Stimulated activated CD8-positive, alpha-beta memory T cell treated with anti-CD3 and anti-CD28 coated beads, Interleukin-2, amount 100 ng/mL, for 48 hours (primary cell): ENCODE data around the gene FALEC.

ENCODE experiments used
- DNase-seq, 2 donors: peaks; one replicate each; pipeline ENCODE4 v3.0.0-alpha.2; 2020; ENCODE audit warnings: low read depth in 2 of 2

FALEC gene

GRCh38 chr1:150515328-150516049, at the start of gene FALEC:
Gene FALEC (plus strand): TSS chr1:150515752.
- DNase-seq: peak; percentile 90 to 93

- DNase-seq: no peak
These were observed 48.6 kb upstream of the FALEC start for GRCh38 chr1:150466964-150467363.

GRCh38 chr1:150469291-150469690, 46.3 kb upstream of the FALEC start:
- DNase-seq: no peak

GRCh38 chr1:150472601-150473200, 42.9 kb upstream of the FALEC start:
- no peak for DNase-seq

GRCh38 chr1:150473659-150474058, 41.9 kb upstream of the FALEC start:
- no peak for DNase-seq

GRCh38 chr1:150474869-150475268, 40.7 kb upstream of the FALEC start:
- no peak for DNase-seq

- no peak for DNase-seq
These were observed 38.8 kb upstream of the FALEC start for GRCh38 chr1:150476754-150477153.

GRCh38 chr1:150477320-150477719, 38.2 kb upstream of the FALEC start:
- no peak for DNase-seq

GRCh38 chr1:150477733-150478132, 37.8 kb upstream of the FALEC start:
- no peak for DNase-seq

- DNase-seq: no peak
These were observed 36.2 kb upstream of the FALEC start for GRCh38 chr1:150479370-150479769.

- no peak for DNase-seq
These were observed 35.6 kb upstream of the FALEC start for GRCh38 chr1:150479927-150480352.

- DNase-seq: no peak
These were observed 31.1 kb upstream of the FALEC start for GRCh38 chr1:150484431-150484830.

GRCh38 chr1:150484861-150485260, 30.7 kb upstream of the FALEC start:
- DNase-seq: no peak

- peak; percentile 81 to 90 for DNase-seq
These were observed 28.4 kb upstream of the FALEC start, which contains the start of gene TARS2 for GRCh38 chr1:150486966-150487762. Gene TARS2 (plus strand): TSS chr1:150487419. CDS start chr1:150487451, 32 bp downstream.

GRCh38 chr1:150487763-150488115, 27.8 kb upstream of the FALEC start:
- DNase-seq: no peak

- DNase-seq: no peak
These were observed 22.4 kb upstream of the FALEC start for GRCh38 chr1:150493175-150493574.

- DNase-seq: no peak
These were observed 17.2 kb upstream of the FALEC start for GRCh38 chr1:150498342-150498741.

- DNase-seq: no peak
These were observed 10.1 kb upstream of the FALEC start for GRCh38 chr1:150505431-150505830.

GRCh38 chr1:150507912-150508864, 7.4 kb upstream of the FALEC start, which contains the start of gene ECM1:
Gene ECM1 (plus strand): TSS chr1:150508109. CDS start chr1:150508210, 101 bp downstream.
- no peak for DNase-seq

- DNase-seq: no peak
These were observed 6.6 kb upstream of the FALEC start for GRCh38 chr1:150508982-150509381.

- DNase-seq: no peak
These were observed 4.0 kb upstream of the FALEC start for GRCh38 chr1:150511551-150511950.
